ENCODE results near the gene SYTL5.

Gene SYTL5

DNA sequence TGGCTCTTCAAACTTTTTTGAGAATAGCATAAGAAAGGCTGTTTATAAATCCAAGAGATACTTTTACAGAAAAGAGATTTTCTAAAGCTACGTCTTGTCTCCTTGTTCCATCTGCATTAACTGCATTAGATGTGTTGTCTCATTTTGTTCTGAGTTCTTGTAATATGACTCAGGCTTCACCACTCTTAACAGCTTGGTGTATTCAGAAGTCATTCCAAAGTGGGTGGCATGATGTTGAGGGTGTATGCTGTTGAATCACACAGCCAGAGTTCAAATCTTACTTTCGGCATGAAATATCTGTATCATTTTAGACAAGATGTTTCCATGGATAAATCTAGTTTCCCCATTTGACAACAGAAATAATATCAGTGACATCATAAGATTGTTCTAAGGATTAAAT is 30.1 kb downstream of the SYTL5 start:
- DNase-seq, result no peak

DNA sequence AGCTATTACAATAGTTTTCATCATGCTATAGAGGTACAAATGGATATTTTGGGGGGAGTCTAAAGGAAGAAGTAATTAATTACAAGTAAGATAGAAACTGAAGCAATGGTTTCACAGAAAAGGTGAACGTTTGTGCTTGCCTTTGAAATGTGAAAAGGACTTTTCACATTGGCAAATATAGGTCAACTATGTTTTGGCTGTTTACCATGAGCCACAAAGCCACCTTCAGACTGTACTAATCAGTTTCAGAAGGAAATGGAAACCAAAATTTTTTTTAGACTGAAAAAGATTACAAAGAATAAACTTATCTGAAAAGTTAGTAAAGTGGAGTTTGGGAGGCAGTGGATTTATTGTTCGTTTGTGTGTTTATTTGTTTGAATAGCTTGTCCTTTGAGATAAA is 32.1 kb downstream of the SYTL5 start:
- no peak for DNase-seq

DNA sequence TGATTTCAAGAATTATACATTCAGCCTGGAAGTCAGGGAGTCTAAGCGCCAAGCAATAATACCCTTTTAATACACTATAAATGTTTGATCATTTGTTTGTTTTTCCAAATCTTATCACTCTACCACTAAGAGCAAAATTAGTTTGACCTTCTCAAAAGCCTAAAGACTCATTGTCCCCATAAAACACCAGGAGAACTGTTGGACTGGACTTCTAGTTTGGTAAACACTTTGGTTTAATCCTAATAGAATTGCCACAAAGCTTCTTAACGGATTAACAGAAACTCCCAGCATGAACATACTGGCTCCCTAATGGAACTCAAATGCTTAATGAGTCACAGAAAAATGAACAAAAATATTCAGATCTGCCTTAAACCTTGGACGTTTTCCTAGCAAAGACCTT is 34.9 kb downstream of the SYTL5 start:
- DNase-seq, result no peak

DNA sequence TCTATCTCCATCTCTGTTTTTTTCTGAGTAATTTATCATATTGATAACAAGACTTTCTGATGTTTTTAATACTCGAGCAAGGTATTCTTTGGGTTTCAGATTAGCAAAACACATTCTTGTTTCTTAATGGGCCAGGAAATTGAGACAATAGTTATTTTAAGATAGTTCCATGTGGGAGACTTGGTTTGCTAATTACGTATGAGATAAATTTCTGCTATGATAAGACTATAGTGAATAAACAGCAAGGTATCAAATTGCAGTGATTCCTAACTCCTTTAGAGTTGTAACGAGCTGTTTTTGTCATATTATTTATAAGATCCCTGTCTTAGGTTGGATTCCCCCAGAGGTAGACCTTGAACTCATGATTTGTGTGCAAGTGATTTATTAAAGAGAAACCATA is 38.3 kb downstream of the SYTL5 start:
- DNase-seq, result no peak

DNA sequence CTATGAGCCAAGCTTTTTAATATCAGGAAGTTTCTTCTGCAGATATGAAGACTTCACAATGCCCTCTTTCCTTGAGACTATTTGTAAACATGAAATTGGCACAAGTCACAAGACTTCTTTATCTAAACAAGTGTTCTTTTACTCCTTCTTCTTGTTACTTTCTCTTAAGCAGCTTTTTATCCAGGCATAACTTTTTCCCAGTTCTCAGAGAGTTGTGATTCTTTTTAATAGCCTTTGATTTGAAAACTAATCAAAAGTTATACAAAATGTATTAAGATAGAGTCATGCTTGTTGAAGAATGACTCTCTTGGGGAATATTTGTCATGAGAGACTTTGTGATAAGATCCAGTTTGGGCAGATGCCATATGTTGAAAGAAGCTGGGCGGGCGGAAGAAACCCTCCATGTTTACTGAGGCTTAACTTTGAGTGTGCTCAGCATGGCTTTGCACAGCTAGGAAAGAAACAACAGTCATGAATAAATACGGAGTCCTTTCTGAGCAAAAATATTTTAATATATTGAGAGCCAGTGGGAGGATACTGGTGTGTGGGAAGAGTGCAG is 39.3 kb downstream of the SYTL5 start:
- no peak for DNase-seq

DNA sequence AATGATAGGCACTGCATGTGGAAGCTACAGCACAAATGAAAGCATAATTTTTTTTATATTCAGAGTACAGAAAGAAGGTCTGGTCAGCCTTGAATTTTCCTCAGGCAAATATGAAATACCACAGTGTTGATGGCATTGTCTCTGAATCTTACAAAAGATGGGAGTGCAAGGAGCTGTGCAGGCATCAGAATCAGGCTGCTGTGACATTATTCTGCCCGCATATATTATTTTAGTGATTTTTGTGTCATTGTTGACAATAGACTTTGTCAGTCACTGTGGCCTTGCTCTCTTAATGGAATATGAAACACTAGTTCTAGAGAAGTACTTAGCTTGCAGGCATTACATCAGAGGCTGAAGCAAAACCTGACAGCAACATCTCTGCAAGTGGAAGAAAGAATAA is 42.5 kb downstream of the SYTL5 start:
- DNase-seq, result no peak

DNA sequence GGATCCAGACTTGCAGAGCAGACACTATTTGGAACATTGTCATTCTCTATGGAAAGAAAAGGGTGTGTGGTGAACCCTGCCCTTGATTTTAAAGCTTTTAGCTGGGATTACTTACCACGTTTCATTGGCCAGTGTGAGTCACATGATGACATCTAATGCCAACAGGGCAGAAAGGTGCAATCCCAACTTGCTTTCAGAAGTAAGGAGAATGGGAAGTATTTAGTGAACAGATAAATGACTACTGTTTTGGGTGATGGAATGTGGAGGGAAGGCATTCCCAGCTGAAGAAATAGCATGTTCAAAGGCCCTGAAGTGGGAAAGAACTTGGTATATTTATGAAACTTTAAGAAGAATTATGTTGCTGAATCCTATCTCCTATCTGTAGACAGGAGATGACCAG is 44.5 kb downstream of the SYTL5 start:
- no peak for DNase-seq

DNA sequence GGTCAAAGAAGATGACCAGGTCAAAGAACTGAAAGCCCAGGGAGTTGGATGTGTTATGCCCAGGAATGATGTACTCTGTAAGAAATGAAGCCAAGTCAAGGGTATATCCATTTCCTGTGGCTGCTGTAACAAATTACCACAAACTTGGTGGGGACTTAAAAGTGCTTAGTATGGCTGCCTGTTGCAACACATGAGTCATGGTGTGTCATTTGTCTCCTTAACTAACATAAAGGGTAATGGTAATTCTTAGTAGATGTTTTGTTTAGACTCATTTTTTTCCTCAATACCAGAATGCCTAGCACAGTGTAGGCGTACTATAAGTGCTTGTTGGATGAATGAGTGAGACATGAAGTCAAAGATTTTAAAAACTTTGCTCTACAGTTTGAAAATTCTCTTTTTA is 45.7 kb downstream of the SYTL5 start:
- DNase-seq, result no peak

DNA sequence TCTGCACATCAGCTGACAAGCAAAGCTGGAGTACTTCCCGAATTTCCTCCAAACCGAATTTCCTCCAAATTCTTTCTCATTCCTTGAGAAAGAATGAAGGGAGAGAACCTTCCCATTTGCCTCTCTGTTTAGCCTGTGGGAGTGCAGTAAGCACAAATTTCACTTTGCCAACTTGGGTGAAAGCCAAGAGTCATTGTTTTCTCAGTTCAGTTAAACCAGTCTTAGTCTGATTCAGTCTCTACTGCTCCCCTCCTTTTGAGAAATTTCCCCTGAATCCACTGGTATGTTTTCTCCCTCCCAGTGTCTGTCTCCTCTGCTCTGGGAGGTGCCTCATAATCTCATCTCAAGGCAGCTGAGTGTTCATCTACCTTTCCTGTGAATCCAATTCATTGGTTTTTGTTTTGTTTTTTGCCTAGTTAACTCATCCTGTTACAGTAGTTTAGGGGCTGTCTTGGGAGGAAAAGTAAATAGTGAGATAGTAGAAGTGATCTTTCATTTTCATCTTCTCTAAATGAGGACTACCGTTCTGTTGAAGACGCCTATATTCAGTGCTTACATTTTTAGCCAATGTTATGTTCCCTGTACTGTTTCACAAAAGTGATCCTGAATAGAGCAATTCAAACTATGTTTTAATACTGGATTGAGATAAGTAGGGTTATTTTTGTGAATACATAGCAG is 49.0 kb downstream of the SYTL5 start:
- no peak for DNase-seq

DNA sequence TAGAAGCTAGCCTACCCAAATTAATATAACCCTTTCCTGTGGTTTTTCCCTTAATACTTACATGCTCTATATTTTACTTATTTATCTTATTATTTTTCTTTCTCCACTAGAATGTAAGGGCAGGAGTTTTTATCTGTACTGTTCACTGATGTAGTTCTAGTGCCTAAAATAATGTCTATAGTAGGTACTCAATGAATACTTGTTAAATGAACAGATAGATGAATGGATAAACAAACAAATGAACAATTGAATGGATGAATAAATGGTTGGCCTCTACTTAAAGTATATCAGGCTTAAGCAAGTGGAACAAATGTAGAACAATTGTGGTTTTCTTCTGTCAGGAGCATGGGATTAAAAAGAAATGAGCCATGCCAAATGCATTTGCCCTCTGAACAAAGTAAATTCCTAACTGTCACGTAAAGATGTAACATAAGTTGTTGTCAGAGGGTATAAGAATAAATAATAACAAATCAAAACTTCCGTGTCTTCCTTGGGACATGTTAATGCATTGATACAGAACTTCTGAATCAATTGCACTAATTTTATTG is 54.1 kb downstream of the SYTL5 start:
- DNase-seq, result no peak

DNA sequence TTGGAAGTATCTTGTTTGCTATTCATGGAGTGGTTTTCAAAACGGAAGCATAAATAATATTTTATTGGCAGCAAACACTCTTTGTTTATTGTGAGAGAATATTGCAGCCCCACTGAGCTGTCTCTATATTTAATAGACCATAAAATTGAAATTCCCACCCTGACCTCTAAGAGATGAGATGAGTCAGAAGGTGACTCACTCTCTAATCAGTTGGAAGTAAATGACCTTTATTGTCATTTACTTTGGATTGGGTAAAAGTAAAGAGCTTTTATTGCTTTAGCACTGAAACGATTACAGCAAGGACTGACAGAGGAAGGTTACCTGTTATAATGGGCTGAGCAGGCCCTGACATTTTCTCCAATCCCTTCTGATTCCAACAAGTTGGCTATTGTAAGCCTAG is 55.0 kb downstream of the SYTL5 start:
- no peak for DNase-seq

DNA sequence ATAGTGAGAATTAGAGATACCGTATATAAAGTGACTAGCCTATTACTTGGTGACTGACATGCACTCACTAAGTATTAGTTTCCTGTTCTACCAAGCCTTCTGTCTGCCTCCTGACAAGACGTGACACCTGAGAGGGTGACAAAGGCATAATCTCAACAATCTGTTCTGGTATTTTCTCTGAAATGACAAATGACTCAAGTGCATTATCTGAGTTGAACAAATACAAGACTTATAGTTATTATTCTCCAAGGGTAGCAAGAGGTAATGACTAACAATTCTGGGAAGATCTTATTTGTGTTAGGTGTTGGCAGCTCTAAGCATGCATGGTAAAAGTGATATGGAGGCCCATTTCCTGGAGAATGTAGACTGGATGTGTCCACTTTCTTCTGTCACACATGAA is 60.6 kb downstream of the SYTL5 start:
- no peak for DNase-seq

DNA sequence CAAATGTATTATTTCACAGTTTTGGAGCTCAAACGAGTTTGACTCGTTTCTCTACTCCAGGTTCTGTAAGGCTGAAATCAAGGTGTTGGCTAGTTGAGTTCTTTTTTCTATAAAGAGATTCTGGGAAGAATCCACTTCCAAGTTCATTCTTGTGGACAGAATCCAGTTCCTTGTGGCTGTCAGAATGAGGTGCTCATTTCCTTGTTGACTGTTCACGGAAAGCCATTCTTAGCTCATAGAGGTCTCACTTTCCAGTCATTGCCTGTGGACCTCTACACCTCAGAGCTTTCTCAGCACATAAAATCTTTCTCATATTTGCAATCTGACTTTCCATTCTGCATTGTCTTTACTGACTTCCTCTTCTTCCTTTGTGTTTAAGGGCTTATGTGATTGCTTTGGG is 62.9 kb downstream of the SYTL5 start:
- DNase-seq, result no peak

DNA sequence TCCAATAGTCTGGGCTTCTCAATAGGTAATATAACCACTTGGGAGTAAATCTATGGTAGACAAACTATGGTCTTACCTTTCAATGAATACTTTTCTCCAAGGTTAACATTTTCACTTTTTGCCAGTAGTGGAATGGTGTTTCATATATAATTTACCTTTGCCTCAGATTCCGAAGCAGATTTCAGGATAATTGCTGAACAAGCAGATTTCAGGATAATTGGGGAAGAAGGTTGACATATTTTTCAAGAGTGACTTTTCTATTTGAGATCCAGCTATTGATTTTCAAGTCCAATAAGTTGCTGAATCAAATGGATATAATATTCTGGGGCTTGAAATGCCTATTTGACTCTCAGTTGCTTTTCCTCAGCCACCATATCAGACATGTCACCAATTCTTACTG is 63.6 kb downstream of the SYTL5 start:
- no peak for DNase-seq

DNA sequence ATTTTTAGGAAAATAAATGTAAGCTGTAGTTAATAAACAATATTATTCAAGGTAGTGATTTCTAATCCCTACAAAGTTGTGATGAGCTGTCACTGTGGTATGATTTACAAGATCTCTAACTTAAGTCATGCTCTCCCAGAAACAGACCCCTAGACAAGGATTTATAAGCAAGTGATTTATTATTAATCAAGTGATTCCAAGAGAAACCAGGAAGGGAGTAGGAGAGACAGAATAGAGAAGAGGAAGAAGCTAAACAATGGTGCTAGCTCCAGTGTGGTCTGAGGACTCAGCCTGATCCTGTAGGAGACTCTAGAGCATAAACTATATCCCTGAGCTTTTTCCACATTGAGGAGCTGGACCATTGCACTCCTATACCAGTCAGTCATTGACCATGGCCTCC is 73.1 kb downstream of the SYTL5 start:
- no peak for DNase-seq

DNA sequence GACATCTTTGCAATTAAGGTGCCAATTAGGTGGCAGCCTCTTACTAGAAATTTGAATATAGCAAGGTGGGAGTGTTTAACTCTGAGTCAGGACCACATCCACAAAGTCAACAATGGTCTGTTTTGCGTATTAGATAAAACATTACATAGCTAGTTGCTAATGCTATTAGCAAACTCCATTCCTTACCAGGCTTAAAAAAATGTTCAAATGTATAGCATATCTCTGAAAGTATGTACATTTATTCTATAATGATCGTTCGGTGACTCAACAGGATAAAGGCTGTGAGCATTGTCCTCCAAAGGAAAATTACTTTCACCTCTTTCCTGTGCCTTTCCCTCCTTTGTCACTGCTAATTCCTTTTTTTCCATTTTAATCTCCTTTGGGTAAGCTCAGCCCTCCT is 74.5 kb downstream of the SYTL5 start:
- DNase-seq, result no peak

DNA sequence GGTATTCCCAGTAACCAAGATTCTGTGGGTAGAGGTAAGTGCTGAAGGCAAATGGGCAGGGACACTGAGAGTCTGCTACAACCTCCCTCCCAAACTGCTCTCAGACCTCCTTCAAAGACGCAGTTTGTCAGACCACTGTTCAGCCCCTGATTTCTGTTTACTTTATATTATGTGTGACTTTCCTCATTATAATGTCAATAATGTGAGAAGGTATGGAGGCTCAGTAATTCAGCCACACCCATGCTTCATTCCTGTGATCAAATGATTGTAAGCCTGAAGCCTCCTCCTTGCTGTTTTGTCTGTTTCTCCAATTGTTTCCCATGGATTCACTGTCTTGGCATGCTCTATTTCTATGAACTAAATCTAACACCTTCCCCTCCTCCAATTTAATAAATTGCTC is 75.6 kb downstream of the SYTL5 start:
- DNase-seq, result no peak

DNA sequence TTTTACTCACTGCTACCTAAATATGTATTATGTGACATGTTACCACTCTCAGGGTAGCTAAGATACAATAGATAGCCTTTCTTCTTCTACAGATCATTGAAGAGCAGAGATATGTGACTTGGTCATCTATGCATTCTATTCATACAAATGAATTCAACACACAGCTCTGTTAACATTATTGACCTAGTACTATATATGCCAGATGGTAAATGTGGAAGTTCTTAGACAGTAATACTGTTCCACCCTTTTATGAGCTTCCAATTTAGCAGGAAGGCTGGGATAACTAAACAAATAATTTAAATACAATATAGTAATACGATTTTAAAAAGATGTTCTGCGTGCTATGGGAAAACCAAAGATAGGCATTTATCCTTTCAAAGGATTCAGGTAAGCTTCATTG is 76.0 kb downstream of the SYTL5 start:
- DNase-seq, result no peak

DNA sequence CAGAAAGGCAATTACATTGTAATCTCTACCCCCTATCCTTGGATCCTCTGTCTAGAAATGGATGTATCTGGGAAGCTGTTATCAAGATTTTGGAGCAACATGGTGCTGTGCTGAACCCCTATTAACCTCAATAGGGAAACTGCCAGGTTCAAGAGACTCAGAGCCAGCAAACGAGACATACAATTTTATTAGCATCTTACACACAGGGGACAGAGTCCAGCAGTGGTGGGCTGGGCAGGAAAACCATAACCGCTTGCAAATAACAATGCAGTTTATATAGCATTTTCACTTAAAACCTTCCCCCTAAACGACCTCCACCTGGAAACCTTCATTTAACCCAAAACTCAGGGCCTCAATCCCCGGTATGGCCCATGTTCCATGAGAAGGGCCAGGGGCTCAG is 79.5 kb downstream of the SYTL5 start:
- DNase-seq, result no peak

DNA sequence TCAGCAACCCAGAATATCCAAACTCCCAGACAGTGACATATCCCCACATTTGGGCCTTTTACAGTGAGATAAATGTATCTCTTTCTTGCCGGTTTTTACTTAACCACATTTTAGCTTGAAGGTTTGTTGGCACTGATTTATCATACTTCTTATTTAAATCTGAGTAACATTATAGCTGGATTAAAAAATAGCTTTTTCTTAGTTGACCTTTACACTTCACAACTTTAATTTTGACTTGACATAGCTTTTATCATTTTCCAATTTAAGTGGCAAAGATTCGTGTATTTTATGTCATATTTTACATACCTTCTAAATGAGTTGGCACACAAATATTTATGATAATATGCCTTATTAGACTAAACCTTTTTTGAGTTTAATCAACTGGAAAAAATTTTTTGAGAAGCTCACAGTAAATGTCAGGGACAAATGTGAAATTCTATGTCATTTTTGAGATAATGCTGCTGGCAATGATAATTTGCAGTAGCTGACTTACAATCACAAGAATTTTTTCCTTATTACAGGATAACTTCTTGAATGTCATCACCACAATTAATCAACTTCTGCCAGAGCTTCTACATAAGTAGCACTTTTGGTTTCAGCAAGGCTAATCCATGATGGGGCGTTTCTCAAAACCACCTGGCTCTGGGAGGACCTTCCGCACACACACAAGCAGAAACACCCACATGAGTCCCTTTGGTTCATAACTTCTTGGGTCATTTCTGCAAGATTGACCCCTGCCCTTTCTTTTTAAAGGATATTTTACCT is 80.3 kb downstream of the SYTL5 start:
- DNase-seq, result no peak

DNA sequence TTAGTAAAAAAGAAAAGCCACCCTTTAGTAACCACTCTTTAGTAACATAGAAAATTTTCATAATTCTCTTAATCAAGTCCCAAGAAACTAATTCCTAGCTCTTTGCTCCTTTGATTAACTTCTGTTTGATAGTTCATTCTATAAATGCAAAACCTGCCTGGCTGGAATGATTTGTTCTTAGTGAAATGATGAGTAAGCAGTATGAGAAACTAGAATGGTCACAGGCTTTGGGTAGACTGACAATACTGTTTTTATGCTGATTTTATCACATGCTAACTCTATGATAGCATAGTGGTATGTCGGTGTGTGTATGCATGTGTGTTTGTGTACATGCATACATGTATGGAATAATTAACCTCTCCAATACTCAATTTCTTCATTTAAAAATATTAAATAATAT is 81.2 kb downstream of the SYTL5 start:
- DNase-seq, result no peak

DNA sequence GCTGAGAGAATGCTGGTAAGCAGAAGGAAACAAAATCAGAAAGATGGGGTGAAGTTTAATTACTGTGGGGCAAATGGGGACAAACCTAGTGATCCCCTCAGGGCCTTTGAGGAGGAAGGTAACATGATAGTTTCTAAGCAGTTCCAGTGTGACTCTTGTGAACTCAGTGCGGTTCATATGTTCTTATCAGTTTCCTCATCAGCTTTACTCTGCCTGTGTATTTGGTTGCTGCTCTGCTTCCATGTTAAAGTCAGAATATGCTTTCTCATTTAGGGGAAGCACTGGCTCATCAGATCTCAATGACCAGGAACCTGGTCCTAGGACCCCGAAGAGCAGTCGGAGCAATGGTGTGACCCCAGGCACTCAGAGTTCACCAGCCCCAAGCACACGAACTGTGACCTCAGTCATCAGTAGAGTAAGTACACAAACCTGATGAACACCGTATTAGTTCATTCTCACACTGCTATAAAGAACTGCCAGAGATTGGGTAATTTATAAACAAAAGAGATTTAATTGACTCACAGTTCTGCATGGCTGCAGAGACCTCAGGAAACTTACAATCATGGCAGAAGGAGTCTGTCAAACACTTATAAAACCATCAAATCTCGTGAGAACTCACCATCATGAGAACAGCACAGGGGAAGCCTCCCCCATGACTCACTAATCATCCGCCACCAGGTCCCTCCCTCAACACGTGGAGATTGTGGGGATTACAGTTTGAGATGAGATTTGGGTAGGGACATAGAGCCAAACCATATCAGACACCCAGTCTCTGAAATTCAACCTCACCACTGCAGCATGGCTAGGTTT is 83.0 kb downstream of the SYTL5 start:
- no peak for DNase-seq

DNA sequence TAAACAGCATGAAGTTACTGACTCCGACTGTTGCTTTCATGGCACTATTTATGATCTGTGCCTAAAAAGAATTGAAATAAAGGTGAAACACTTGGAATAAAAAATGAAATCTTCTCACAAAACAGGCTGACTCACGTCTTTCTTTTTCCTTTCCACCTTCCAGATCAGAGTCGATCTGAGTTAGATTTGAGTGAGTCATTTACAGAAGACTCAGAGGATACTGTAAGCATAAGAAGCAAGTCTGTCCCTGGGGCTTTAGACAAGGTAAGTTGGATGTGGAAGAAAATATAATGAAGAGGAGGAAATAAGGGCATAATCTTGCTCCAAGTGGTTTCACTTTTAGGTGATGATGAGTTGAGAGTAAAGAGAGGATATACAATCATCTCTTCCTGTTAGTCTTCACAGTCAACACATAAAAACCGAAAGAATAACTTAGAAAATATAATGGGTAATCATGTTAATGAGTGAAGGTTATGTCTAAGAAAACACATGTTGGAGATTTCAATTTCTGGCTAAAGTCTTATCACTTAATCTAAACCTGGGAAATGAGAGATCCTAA is 89.7 kb downstream of the SYTL5 start:
- DNase-seq, result no peak
